ENCODE results near the gene KCNV2.

The KCNV2 gene

DNA sequence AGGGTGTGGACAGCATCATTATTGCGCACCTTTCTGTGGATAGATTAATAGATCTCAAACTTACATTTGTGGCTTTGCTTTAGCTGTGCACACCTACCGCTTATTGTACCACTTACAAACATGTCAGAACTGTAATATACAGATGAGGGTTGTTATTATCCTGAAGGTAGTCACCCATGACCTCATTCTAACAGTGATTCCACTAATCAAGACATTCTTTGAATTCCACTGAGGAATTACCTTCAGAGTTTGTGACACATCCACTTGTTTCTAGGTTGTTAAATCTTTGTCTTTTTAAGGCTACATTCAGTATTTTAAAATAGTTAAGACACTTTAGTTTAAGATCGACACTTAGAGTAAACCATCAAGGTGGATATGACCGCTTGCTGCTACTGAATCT, 7.8 kb downstream of the KCNV2 start:
- Histone ChIP-seq H3K36me3 (ENCODE audit: insufficient read depth) (no peaks in the 10 kb centered on the region), H3K4me3 (IDR thresholded peaks at IDR 0.05; ENCODE audit: insufficient read depth, low read depth, low read length) (no peak overlapping the region), H3K27me3 (ENCODE audit: insufficient read depth, low read depth) (no peaks in the 10 kb centered on the region), H4K20me1 (ENCODE audit: insufficient read depth) (no peaks in the 10 kb centered on the region), H2AFZ (ENCODE audit: low read depth) (no peak overlapping the region), H3K9ac (no peak overlapping the region), H3K27ac (no peak overlapping the region), H3K79me2 (ENCODE audit: insufficient read depth, low read depth) (no peaks in the 10 kb centered on the region), H3K4me2 (no peak overlapping the region), H3K4me1 (ENCODE audit: low read depth, poor library complexity, severe bottlenecking) (no peaks in the 10 kb centered on the region)
- TF ChIP-seq, protein P1, sequence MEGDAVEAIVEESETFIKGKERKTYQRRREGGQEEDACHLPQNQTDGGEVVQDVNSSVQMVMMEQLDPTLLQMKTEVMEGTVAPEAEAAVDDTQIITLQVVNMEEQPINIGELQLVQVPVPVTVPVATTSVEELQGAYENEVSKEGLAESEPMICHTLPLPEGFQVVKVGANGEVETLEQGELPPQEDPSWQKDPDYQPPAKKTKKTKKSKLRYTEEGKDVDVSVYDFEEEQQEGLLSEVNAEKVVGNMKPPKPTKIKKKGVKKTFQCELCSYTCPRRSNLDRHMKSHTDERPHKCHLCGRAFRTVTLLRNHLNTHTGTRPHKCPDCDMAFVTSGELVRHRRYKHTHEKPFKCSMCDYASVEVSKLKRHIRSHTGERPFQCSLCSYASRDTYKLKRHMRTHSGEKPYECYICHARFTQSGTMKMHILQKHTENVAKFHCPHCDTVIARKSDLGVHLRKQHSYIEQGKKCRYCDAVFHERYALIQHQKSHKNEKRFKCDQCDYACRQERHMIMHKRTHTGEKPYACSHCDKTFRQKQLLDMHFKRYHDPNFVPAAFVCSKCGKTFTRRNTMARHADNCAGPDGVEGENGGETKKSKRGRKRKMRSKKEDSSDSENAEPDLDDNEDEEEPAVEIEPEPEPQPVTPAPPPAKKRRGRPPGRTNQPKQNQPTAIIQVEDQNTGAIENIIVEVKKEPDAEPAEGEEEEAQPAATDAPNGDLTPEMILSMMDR (conservative IDR thresholded peaks at IDR 0.05; ENCODE audit: low read depth, low read length), result no peak

DNA sequence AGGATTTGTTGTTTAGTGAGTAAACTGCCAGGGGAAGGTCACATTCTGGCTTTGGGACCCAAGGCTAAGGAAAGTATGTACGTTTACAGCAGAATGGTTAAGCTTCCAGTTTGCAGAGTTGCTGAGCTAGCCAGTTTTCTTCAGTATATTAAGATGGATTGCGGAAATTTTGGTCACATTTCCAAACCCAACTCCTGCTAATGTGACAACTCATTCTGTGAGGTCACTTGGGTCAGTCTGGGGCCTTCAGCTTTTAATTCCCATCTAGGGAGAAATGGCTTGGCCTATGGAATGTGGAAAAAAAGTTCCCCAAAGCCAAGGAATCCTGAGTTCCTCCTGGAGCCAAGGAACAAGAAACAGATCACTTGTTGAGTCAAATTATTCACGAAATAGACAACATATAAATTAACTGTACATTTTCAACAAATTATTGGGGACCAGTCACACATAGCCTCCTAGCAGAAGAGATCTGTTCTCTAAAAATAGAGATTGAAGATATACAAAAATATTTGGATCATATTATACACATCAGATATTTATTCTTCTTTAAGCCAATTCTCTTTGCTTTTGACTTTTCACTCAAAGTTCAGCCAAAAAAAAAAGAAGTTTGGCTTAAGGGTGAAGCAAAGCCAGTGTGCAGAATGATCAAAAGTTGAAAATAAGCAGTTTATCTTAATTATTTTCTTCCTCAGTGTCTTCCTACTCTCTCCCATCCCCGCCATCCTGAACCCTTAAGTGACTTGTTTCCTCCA, 8.8 kb downstream of the KCNV2 start:
- no peaks in the 10 kb centered on the region for H3K27me3 ChIP-seq (ENCODE audit: insufficient read depth, low read depth)
- TF ChIP-seq, protein P1 (conservative IDR thresholded peaks at IDR 0.05; ENCODE audit: low read depth, low read length), result no peak
- no peaks in the 10 kb centered on the region for H3K36me3 ChIP-seq (ENCODE audit: insufficient read depth)
- no peak overlapping the region for H3K27ac ChIP-seq
- no peak overlapping the region for H3K4me3 ChIP-seq (IDR thresholded peaks at IDR 0.05; ENCODE audit: insufficient read depth, low read depth, low read length)
- no peak overlapping the region for H3K9ac ChIP-seq
- no peaks in the 10 kb centered on the region for H4K20me1 ChIP-seq (ENCODE audit: insufficient read depth)
- H3K4me1 ChIP-seq (ENCODE audit: low read depth, poor library complexity, severe bottlenecking), result no peaks in the 10 kb centered on the region
- no peaks in the 10 kb centered on the region for H3K79me2 ChIP-seq (ENCODE audit: insufficient read depth, low read depth)
- no peak overlapping the region for H3K4me2 ChIP-seq
- no peak overlapping the region for H2AFZ ChIP-seq (ENCODE audit: low read depth)

DNA sequence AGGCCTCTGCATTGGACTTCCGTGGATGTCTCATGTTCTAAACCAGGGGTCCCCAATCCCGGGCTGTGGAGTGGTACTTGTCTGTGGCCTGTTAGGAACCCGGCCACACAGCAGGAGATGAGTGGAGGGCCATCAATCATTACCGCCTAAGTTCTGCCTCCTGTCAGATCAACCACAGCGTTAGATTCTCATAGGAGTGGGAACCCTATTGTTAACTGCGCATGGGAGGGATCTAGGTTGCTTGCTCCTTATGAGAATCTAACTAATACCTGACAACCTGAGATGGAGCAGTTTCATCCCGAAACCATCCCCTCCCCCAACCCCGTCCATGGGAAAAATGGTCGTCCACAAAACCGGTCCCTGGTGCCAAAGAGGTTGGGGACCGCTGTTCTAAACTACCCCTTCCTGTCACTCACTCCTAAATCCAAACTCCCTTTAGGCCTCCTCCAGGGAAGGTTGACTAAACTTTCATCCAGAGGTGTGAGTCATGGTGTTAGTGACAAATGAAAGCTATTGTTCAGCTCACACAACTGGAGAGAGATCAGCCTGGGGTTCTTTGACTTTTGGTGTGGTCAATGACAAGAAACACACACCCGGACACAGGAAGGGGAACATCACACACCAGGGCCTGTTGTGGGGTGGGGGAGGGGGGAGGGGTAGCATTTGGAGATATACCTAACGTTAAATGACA, 9.5 kb downstream of the KCNV2 start:
- Histone ChIP-seq H4K20me1 (ENCODE audit: insufficient read depth) (no peaks in the 10 kb centered on the region), H3K27ac (no peak overlapping the region), H3K4me2 (no peak overlapping the region), H3K27me3 (ENCODE audit: insufficient read depth, low read depth) (no peaks in the 10 kb centered on the region), H2AFZ (ENCODE audit: low read depth) (no peak overlapping the region), H3K4me1 (ENCODE audit: low read depth, poor library complexity, severe bottlenecking) (no peaks in the 10 kb centered on the region), H3K4me3 (IDR thresholded peaks at IDR 0.05; ENCODE audit: insufficient read depth, low read depth, low read length) (no peak overlapping the region), H3K9ac (no peak overlapping the region), H3K79me2 (ENCODE audit: insufficient read depth, low read depth) (no peaks in the 10 kb centered on the region), H3K36me3 (ENCODE audit: insufficient read depth) (no peaks in the 10 kb centered on the region)
- TF ChIP-seq, protein P1 (conservative IDR thresholded peaks at IDR 0.05; ENCODE audit: low read depth, low read length), result no peak

DNA sequence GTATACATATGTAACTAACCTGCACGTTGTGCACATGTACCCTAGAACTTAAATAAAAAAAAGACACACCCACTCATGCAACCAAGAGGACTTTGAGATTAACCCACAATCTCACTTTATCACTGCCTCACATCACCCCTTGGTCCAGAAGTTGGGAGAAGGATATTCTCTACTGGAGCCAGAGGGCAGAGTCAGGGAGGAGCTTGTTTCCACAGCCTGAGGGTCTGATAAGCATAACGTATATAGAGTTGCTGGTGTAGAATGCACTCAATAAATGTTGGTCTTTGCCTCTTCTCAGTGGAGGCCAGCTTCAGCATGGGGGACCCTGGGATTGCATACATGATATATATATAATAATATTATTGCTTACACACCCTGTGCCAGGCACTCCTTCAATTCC, 10.1 kb downstream of the KCNV2 start:
- Histone ChIP-seq H3K4me1 (ENCODE audit: low read depth, poor library complexity, severe bottlenecking) (no peaks in the 10 kb centered on the region), H2AFZ (ENCODE audit: low read depth) (no peak overlapping the region), H3K27ac (no peak overlapping the region), H3K9ac (no peak overlapping the region), H3K4me3 (IDR thresholded peaks at IDR 0.05; ENCODE audit: insufficient read depth, low read depth, low read length) (no peak overlapping the region), H3K79me2 (ENCODE audit: insufficient read depth, low read depth) (no peaks in the 10 kb centered on the region), H4K20me1 (ENCODE audit: insufficient read depth) (no peaks in the 10 kb centered on the region), H3K36me3 (ENCODE audit: insufficient read depth) (no peaks in the 10 kb centered on the region), H3K27me3 (ENCODE audit: insufficient read depth, low read depth) (no peaks in the 10 kb centered on the region), H3K4me2 (no peak overlapping the region)
- TF ChIP-seq, protein P1 (conservative IDR thresholded peaks at IDR 0.05; ENCODE audit: low read depth, low read length), result no peak
